Measurements from ENCODE around the gene SPTBN1. TPM values are rescaled to one million over a fixed set of nuclear protein-coding genes. Genes with fewer than 3 reads are reported as not detected.

SPTBN1 gene
- total and polyA plus RNA-seq, 2 experiments from 2014 or later = 57.7 to 187 TPM

GRCh38 chr2:54550547-54550946 is 94.4 kb downstream of the SPTBN1 start:
- H3K4me3 ChIP-seq = no peak overlapping the region
- no peak overlapping the region for H3K9ac ChIP-seq
- no peaks in the 10 kb centered on the region for H3K36me3 ChIP-seq (ENCODE audit: low read depth)
- no peaks in the 10 kb centered on the region for H3K9me2 ChIP-seq (ENCODE audit: insufficient read depth)
- H3K79me2 ChIP-seq (ENCODE audit: insufficient read depth) = peaks cover 92% of the 10 kb centered on the region
- TF ChIP-seq EZH2 (IDR thresholded peaks at IDR 0.05; ENCODE audit: insufficient read depth, poor library complexity, severe bottlenecking) = no peak
- no peak for TF ChIP-seq EZH2phosphoT487 (IDR thresholded peaks at IDR 0.05; ENCODE audit: insufficient read depth, low read depth)
- no peaks in the 10 kb centered on the region for H4K20me1 ChIP-seq (ENCODE audit: insufficient read depth)
- in situ Hi-C loops (cut with MboI) = no loop called here
- 72 to 81% methylated on average over 3 of the region's 3 CpGs for WGBS, 2 experiments (ENCODE audit: low coverage in 1 of 2, low lambda C conversion rate in 2 of 2, missing lambda C conversion rate in 2 of 2)
- peaks cover 19% of the 10 kb centered on the region for H3F3A ChIP-seq (ENCODE audit: insufficient read depth)
- H2AFZ ChIP-seq = no peak overlapping the region
- peaks cover 22% of the 10 kb centered on the region for H3K4me1 ChIP-seq (ENCODE audit: insufficient read depth)
- H3K9me3 ChIP-seq (ENCODE audit: low read depth) = no peaks in the 10 kb centered on the region
- no peak overlapping the region for H3K27ac ChIP-seq
- DNase-seq = no peak
- no peak overlapping the region for H3K4me2 ChIP-seq (ENCODE audit: unreplicated experiment)
- H3K27me3 ChIP-seq (replicated peaks; ENCODE audit: insufficient read depth) = no peaks in the 10 kb centered on the region

GRCh38 chr2:54551123-54551756 is 95.1 kb downstream of the SPTBN1 start:
- Histone ChIP-seq H3K4me1 (ENCODE audit: insufficient read depth) (peaks cover 22% of the 10 kb centered on the region), H3K27ac (no peak overlapping the region), H4K20me1 (ENCODE audit: insufficient read depth) (no peaks in the 10 kb centered on the region), H3F3A (ENCODE audit: insufficient read depth) (peaks cover 26% of the 10 kb centered on the region), H3K9ac (no peak overlapping the region), H3K36me3 (ENCODE audit: low read depth) (no peaks in the 10 kb centered on the region), H2AFZ (no peak overlapping the region), H3K9me3 (ENCODE audit: low read depth) (no peaks in the 10 kb centered on the region), H3K4me2 (ENCODE audit: unreplicated experiment) (no peak overlapping the region), H3K79me2 (ENCODE audit: insufficient read depth) (peaks cover 89% of the 10 kb centered on the region), H3K9me2 (ENCODE audit: insufficient read depth) (no peaks in the 10 kb centered on the region), H3K27me3 (replicated peaks; ENCODE audit: insufficient read depth) (no peaks in the 10 kb centered on the region), H3K4me3 (no peak overlapping the region)
- 60 to 65% methylated on average over 4 of the region's 4 CpGs for WGBS, 2 experiments (ENCODE audit: low coverage in 1 of 2, low lambda C conversion rate in 2 of 2, missing lambda C conversion rate in 2 of 2)
- in situ Hi-C loops (cut with MboI) = no loop called here
- TF ChIP-seq EZH2phosphoT487 (IDR thresholded peaks at IDR 0.05; ENCODE audit: insufficient read depth, low read depth) (no peak), EZH2 (IDR thresholded peaks at IDR 0.05; ENCODE audit: insufficient read depth, poor library complexity, severe bottlenecking) (no peak)
- DNase-seq = no peak

- Histone ChIP-seq H3K9me3 (ENCODE audit: low read depth) (no peaks in the 10 kb centered on the region), H3K27me3 (replicated peaks; ENCODE audit: insufficient read depth) (no peaks in the 10 kb centered on the region), H3K9me2 (ENCODE audit: insufficient read depth) (no peaks in the 10 kb centered on the region), H4K20me1 (ENCODE audit: insufficient read depth) (no peaks in the 10 kb centered on the region), H3K79me2 (ENCODE audit: insufficient read depth) (peaks cover 72% of the 10 kb centered on the region), H3K27ac (no peak overlapping the region), H3K9ac (no peak overlapping the region), H3K36me3 (ENCODE audit: low read depth) (no peaks in the 10 kb centered on the region), H3K4me2 (ENCODE audit: unreplicated experiment) (no peak overlapping the region), H3F3A (ENCODE audit: insufficient read depth) (peaks cover 37% of the 10 kb centered on the region), H3K4me3 (no peak overlapping the region), H2AFZ (no peak overlapping the region), H3K4me1 (ENCODE audit: insufficient read depth) (peaks cover 32% of the 10 kb centered on the region)
- in situ Hi-C loops (cut with MboI) = no loop called here
- no peak for TF ChIP-seq EZH2 (IDR thresholded peaks at IDR 0.05; ENCODE audit: insufficient read depth, poor library complexity, severe bottlenecking)
- no peak for TF ChIP-seq EZH2phosphoT487 (IDR thresholded peaks at IDR 0.05; ENCODE audit: insufficient read depth, low read depth)
- WGBS, 2 experiments (ENCODE audit: low coverage in 1 of 2, low lambda C conversion rate in 2 of 2, missing lambda C conversion rate in 2 of 2) = 74 to 78% methylated on average over 2 of the region's 2 CpGs
- no peak for DNase-seq
Observed at GRCh38 chr2:54553075-54553474, 96.9 kb downstream of the SPTBN1 start.

- H3K4me2 ChIP-seq (ENCODE audit: unreplicated experiment) = no peak overlapping the region
- 97 to 100% methylated on average over 1 of the region's 1 CpG for WGBS, 2 experiments (ENCODE audit: low coverage in 1 of 2, low lambda C conversion rate in 2 of 2, missing lambda C conversion rate in 2 of 2)
- H2AFZ ChIP-seq = no peak overlapping the region
- no peaks in the 10 kb centered on the region for H4K20me1 ChIP-seq (ENCODE audit: insufficient read depth)
- H3F3A ChIP-seq (ENCODE audit: insufficient read depth) = peaks cover 37% of the 10 kb centered on the region
- no peaks in the 10 kb centered on the region for H3K36me3 ChIP-seq (ENCODE audit: low read depth)
- no peak overlapping the region for H3K27ac ChIP-seq
- H3K9me2 ChIP-seq (ENCODE audit: insufficient read depth) = no peaks in the 10 kb centered on the region
- H3K79me2 ChIP-seq (ENCODE audit: insufficient read depth) = peaks cover 71% of the 10 kb centered on the region
- peaks cover 37% of the 10 kb centered on the region for H3K4me1 ChIP-seq (ENCODE audit: insufficient read depth)
- H3K27me3 ChIP-seq (replicated peaks; ENCODE audit: insufficient read depth) = no peaks in the 10 kb centered on the region
- in situ Hi-C loops (cut with MboI) = no loop called here
- DNase-seq = no peak
- H3K9ac ChIP-seq = no peak overlapping the region
- TF ChIP-seq EZH2phosphoT487 (IDR thresholded peaks at IDR 0.05; ENCODE audit: insufficient read depth, low read depth) (no peak), EZH2 (IDR thresholded peaks at IDR 0.05; ENCODE audit: insufficient read depth, poor library complexity, severe bottlenecking) (no peak)
- H3K4me3 ChIP-seq = no peak overlapping the region
- no peaks in the 10 kb centered on the region for H3K9me3 ChIP-seq (ENCODE audit: low read depth)
Observed at GRCh38 chr2:54553775-54554174, 97.6 kb downstream of the SPTBN1 start.

Data from GM23248 (cell line).